Fibroblast of mammary gland (primary cell): Measurements from ENCODE around the gene PRM3.
"Not testable (repeated sequence)": the region's sequence is repeated elsewhere in the genome, so short reads cannot be mapped to it uniquely, and the experiment has no call there.

Experiments used
- DNase-seq: peaks from one replicate; pipeline ENCODE4 v3.0.0-alpha.2; 2010; ENCODE audit warnings: low read depth
- H3K4me3 ChIP-seq: 2 replicates; pipeline ENCODE4 v1.5.1; 2011; ENCODE audit warnings: low read depth, mild to moderate bottlenecking, low read length, moderate library complexity; ENCODE audit not compliant: control insufficient read depth
- CTCF ChIP-seq: conservative IDR thresholded peaks from 2 replicates; pipeline ENCODE4 v1.5.1; 2011; ENCODE audit warnings: low read depth, low read length, inconsistent platforms; ENCODE audit not compliant: control insufficient read depth, insufficient read depth

Gene PRM3

GRCh38 chr16:11291091-11291703 is 17.8 kb upstream of the PRM3 start:
- no peak for TF ChIP-seq CTCF
- H3K4me3 ChIP-seq: no peak overlapping the region
- no peak for DNase-seq

GRCh38 chr16:11290102-11290893 is 16.9 kb upstream of the PRM3 start:
- DNase-seq: no peak
- no peak for TF ChIP-seq CTCF
- H3K4me3 ChIP-seq: no peak overlapping the region

GRCh38 chr16:11289696-11290095 is 16.3 kb upstream of the PRM3 start:
- not testable (repeated sequence) for H3K4me3 ChIP-seq, DNase-seq

- DNase-seq: no peak
- no peak for TF ChIP-seq CTCF
- H3K4me3 ChIP-seq: no peak overlapping the region
Observed at GRCh38 chr16:11289202-11289601, 15.8 kb upstream of the PRM3 start.

- H3K4me3 ChIP-seq: no peak overlapping the region
- no peak for TF ChIP-seq CTCF
- DNase-seq: no peak
Observed at GRCh38 chr16:11285842-11286241, 12.4 kb upstream of the PRM3 start.

GRCh38 chr16:11283820-11284248 is 10.4 kb upstream of the PRM3 start:
- peak; percentile 6 for TF ChIP-seq CTCF
- DNase-seq: peak; percentile 16
- no peak overlapping the region for H3K4me3 ChIP-seq
